Neural progenitor cell (in vitro differentiated cells): Measurements from ENCODE around the gene GHRHR. TPM values are rescaled to one million over a fixed set of nuclear protein-coding genes. Genes with fewer than 3 reads are reported as not detected.

ENCODE experiments used
- DNase-seq: peaks from one replicate; pipeline ENCODE4 v3.0.0-alpha.2; 2016; ENCODE audit warnings: low spot score
- H2AFZ ChIP-seq: fragments of 200-600 bp; sonication (generic); replicated peaks from 2 replicates; pipeline ENCODE4 v1.6.1; 2016; ENCODE audit warnings: antibody characterized with exemption
- H3F3A ChIP-seq: fragments of 200-600 bp; sonication (generic); 2 replicates; pipeline ENCODE4 v1.6.1; 2016; ENCODE audit warnings: antibody characterized with exemption, low read depth
- H3K27ac ChIP-seq: fragments of 200-600 bp; sonication (generic); 2 replicates; pipeline ENCODE4 v1.5.1; 2016; ENCODE audit warnings: mild to moderate bottlenecking
- H3K27me3 ChIP-seq: fragments of 200-600 bp; sonication (generic); 2 replicates; pipeline ENCODE4 v1.6.1; 2016; ENCODE audit warnings: mild to moderate bottlenecking, moderate library complexity
- H3K36me3 ChIP-seq: fragments of 200-600 bp; sonication (generic); 2 replicates; pipeline ENCODE4 v1.5.1; 2016
- H3K4me1 ChIP-seq: fragments of 200-600 bp; sonication (generic); 2 replicates; pipeline ENCODE4 v1.6.1; 2016; ENCODE audit warnings: mixed run types
- H3K4me2 ChIP-seq: fragments of 200-600 bp; sonication (generic); 2 replicates; pipeline ENCODE4 v1.6.1; 2016
- H3K4me3 ChIP-seq: fragments of 200-600 bp; sonication (generic); 2 replicates; pipeline ENCODE4 v1.5.1; 2016
- H3K79me2 ChIP-seq: fragments of 200-600 bp; sonication (generic); 2 replicates; pipeline ENCODE4 v1.6.1; 2016; ENCODE audit warnings: low read depth
- H3K9ac ChIP-seq: fragments of 200-600 bp; sonication (generic); 2 replicates; pipeline ENCODE4 v1.6.1; 2016
- H3K9me3 ChIP-seq: fragments of 200-600 bp; sonication (generic); 2 replicates; pipeline ENCODE4 v1.5.1; 2016; ENCODE audit warnings: low read depth
- H4K20me1 ChIP-seq: fragments of 200-600 bp; sonication (generic); 2 replicates; pipeline ENCODE4 v1.6.1; 2016; ENCODE audit warnings: low read depth
- H3K27ac Mint-ChIP-seq: 3 replicates; pipeline ENCODE4 v1.8.0; 2021; ENCODE audit warnings: mixed read lengths
- H3K27me3 Mint-ChIP-seq: 2 replicates; pipeline ENCODE4 v1.8.0; 2022; ENCODE audit warnings: low read depth, mild to moderate bottlenecking, inconsistent platforms, moderate library complexity, mixed read lengths; ENCODE audit not compliant: insufficient read depth
- H3K36me3 Mint-ChIP-seq: 3 replicates; pipeline ENCODE4 v1.8.0; 2021; ENCODE audit warnings: mixed read lengths
- H3K4me1 Mint-ChIP-seq: 3 replicates; pipeline ENCODE4 v1.8.0; 2021; ENCODE audit warnings: mixed read lengths
- H3K4me3 Mint-ChIP-seq: 3 replicates; pipeline ENCODE4 v1.8.0; 2021; ENCODE audit warnings: mild to moderate bottlenecking, moderate library complexity, mixed read lengths
- H3K9me3 Mint-ChIP-seq: 3 replicates; pipeline ENCODE4 v1.8.0; 2020; ENCODE audit warnings: mixed read lengths
- EZH2 ChIP-seq: fragments of 200-600 bp; sonication (generic); IDR thresholded peaks from 2 replicates; pipeline ENCODE4 v1.6.1; 2017; ENCODE audit warnings: antibody characterized with exemption, mild to moderate bottlenecking, moderate library complexity
- EZH2phosphoT487 ChIP-seq: fragments of 200-600 bp; sonication (generic); IDR thresholded peaks from 2 replicates; pipeline ENCODE4 v1.6.1; 2017; ENCODE audit warnings: antibody characterized with exemption
- total RNA-seq: library from RNA; depleted of rRNA; stranded (reverse); fragments of >200 nt; gene quantifications from 2 replicates; pipeline ENCODE4 v1.2.3, GENCODE V29; 2015; ENCODE audit warnings: low replicate concordance
- TF ChIP-seq, protein P1 (sequence below): fragments of 200-600 bp; sonication (generic); IDR thresholded peaks from 2 replicates; pipeline ENCODE4 v1.5.1; 2017; ENCODE audit warnings: antibody characterized with exemption, mild to moderate bottlenecking

Gene GHRHR
- total RNA-seq, 1 donor from 2014 or later: not detected

DNA sequence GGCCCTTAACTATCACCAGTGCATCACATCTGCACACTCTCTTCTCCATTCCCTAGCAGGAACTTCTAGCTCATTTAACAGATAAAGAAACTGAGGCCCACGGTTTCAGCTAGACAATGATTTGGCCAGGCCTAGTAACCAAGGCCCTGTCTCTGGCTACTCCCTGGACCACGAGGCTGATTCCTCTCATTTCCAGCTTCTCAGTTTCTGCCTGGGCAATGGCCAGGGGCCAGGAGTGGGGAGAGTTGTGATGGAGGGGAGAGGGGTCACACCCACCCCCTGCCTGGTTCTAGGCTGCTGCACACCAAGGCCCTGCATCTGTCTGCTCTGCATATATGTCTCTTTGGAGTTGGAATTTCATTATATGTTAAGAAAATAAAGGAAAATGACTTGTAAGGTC is 38.6 kb upstream of the GHRHR start:
- no peak for DNase-seq
- Mint-ChIP-seq H3K36me3 (no peaks in the 10 kb centered on the region), H3K4me1 (peaks cover 4% of the 10 kb centered on the region), H3K27me3 (peaks cover 6% of the 10 kb centered on the region), H3K9me3 (peaks cover 15% of the 10 kb centered on the region), H3K27ac (no peak overlapping the region), H3K4me3 (no peak overlapping the region)
- Histone ChIP-seq H3K27ac (no peak overlapping the region), H2AFZ (no peak overlapping the region), H3K36me3 (no peaks in the 10 kb centered on the region), H4K20me1 (no peaks in the 10 kb centered on the region), H3K9ac (no peak overlapping the region), H3F3A (no peaks in the 10 kb centered on the region), H3K4me2 (no peak overlapping the region), H3K9me3 (no peaks in the 10 kb centered on the region), H3K4me3 (no peak overlapping the region), H3K27me3 (no peaks in the 10 kb centered on the region), H3K4me1 (peaks cover 3% of the 10 kb centered on the region), H3K79me2 (no peaks in the 10 kb centered on the region)
- TF ChIP-seq EZH2phosphoT487 (no peak), EZH2 (no peak)
- TF ChIP-seq, protein P1, sequence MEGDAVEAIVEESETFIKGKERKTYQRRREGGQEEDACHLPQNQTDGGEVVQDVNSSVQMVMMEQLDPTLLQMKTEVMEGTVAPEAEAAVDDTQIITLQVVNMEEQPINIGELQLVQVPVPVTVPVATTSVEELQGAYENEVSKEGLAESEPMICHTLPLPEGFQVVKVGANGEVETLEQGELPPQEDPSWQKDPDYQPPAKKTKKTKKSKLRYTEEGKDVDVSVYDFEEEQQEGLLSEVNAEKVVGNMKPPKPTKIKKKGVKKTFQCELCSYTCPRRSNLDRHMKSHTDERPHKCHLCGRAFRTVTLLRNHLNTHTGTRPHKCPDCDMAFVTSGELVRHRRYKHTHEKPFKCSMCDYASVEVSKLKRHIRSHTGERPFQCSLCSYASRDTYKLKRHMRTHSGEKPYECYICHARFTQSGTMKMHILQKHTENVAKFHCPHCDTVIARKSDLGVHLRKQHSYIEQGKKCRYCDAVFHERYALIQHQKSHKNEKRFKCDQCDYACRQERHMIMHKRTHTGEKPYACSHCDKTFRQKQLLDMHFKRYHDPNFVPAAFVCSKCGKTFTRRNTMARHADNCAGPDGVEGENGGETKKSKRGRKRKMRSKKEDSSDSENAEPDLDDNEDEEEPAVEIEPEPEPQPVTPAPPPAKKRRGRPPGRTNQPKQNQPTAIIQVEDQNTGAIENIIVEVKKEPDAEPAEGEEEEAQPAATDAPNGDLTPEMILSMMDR: no peak

DNA sequence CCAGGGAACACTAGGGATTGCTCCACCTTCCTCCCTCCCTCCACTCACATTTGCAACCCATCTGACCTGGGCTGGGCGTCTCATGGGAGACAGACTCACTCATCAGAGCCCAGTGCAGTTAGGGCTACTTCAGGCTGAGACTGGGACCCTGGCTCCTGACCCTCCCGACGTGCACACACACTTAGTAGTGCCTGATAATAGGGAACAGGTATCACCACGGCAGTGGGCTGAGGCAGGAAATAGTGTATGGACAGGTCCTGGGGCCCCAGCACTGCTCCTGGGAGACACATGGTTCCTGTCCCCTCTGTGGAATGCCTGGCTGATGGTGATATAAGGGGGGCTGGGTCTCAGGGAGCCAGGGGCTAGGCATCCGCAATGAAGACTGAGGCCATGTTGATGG is 37.8 kb upstream of the GHRHR start:
- H3K27me3 ChIP-seq: no peaks in the 10 kb centered on the region
- H3K9me3 Mint-ChIP-seq: peaks cover 15% of the 10 kb centered on the region
- no peaks in the 10 kb centered on the region for H4K20me1 ChIP-seq
- no peak for DNase-seq
- peaks cover 3% of the 10 kb centered on the region for H3K4me1 ChIP-seq
- H3K9ac ChIP-seq: no peak overlapping the region
- H3K36me3 Mint-ChIP-seq: no peaks in the 10 kb centered on the region
- H2AFZ ChIP-seq: no peak overlapping the region
- TF ChIP-seq EZH2phosphoT487 (no peak), EZH2 (no peak)
- TF ChIP-seq, protein P1: no peak
- no peak overlapping the region for H3K27ac ChIP-seq
- no peak overlapping the region for H3K4me2 ChIP-seq
- no peak overlapping the region for H3K4me3 ChIP-seq
- no peak overlapping the region for H3K27ac Mint-ChIP-seq
- peaks cover 11% of the 10 kb centered on the region for H3K4me1 Mint-ChIP-seq
- no peaks in the 10 kb centered on the region for H3K79me2 ChIP-seq
- no peaks in the 10 kb centered on the region for H3K36me3 ChIP-seq
- H3F3A ChIP-seq: no peaks in the 10 kb centered on the region
- H3K27me3 Mint-ChIP-seq: peaks cover 6% of the 10 kb centered on the region
- no peak overlapping the region for H3K4me3 Mint-ChIP-seq
- no peaks in the 10 kb centered on the region for H3K9me3 ChIP-seq

DNA sequence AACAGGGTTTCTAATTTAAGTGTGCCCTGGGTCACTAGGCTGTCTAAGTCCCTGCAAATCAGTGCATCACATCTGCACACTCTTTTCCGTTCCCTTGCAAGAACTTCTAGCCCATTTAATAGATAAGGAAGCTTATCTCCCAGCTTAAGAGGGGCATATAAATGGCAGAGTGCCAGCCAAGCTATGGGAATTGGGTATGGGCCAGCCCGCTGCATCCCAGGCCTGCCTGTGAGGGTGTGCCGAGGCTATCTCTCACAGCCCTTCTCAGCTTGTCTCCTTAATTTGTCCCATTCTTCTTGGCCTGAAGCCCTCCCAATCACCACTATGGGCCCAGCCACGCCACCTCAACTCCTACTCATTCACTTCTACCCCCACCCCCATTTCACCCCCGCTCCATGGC is 37.4 kb upstream of the GHRHR start:
- Mint-ChIP-seq H3K36me3 (no peaks in the 10 kb centered on the region), H3K27ac (no peak overlapping the region), H3K4me1 (peaks cover 11% of the 10 kb centered on the region), H3K4me3 (no peak overlapping the region), H3K9me3 (peaks cover 15% of the 10 kb centered on the region), H3K27me3 (peaks cover 6% of the 10 kb centered on the region)
- no peak for TF ChIP-seq EZH2
- TF ChIP-seq EZH2phosphoT487: no peak
- TF ChIP-seq, protein P1: no peak
- H3K4me3 ChIP-seq: no peak overlapping the region
- H3K9ac ChIP-seq: no peak overlapping the region
- no peaks in the 10 kb centered on the region for H3K36me3 ChIP-seq
- H3K4me1 ChIP-seq: peaks cover 3% of the 10 kb centered on the region
- H3K27ac ChIP-seq: no peak overlapping the region
- no peak overlapping the region for H2AFZ ChIP-seq
- H3K27me3 ChIP-seq: no peaks in the 10 kb centered on the region
- H3K4me2 ChIP-seq: no peak overlapping the region
- H3K9me3 ChIP-seq: no peaks in the 10 kb centered on the region
- no peaks in the 10 kb centered on the region for H3K79me2 ChIP-seq
- H4K20me1 ChIP-seq: no peaks in the 10 kb centered on the region
- no peaks in the 10 kb centered on the region for H3F3A ChIP-seq
- DNase-seq: no peak
